HepG2 (cell line): ENCODE measurements around the gene SLC2A11. TPM values are rescaled to one million over a fixed set of nuclear protein-coding genes. Genes with fewer than 3 reads are reported as not detected.

Experiments used
- ATAC-seq: fragments of 200-7000 bp; cut with Tn5 transposase; 3 replicates; pipeline ENCODE4 v1.9.1; 2020; ENCODE audit warnings: mild to moderate bottlenecking, moderate library complexity
- BruUV-seq: library from RNA; stranded (reverse); fragments of 400-500 nt; replicated peaks from 2 replicates; lab custom pipeline; 2021; lab: Mats Ljungman, UMichigan
- CTCF ChIA-PET: fragments of 300-600 bp; formaldehyde crosslinking; extraction: SDS; loops from one replicate; lab custom pipeline; 2021; ENCODE audit warnings: low total read pairs, inconsistent platforms, low intra/inter-chr PET ratio; lab: Yijun Ruan, JAX
- POLR2A ChIA-PET: fragments of 350-600 bp; sonication (Branson Sonifier 250); formaldehyde crosslinking; loops from one replicate; lab custom pipeline; 2020; ENCODE audit warnings: antibody characterized with exemption, inconsistent platforms; lab: Yijun Ruan, JAX
- DNase-seq: peaks from one replicate; pipeline ENCODE4 v3.0.0-alpha.2; 2015; ENCODE audit warnings: low spot score
- FAIRE-seq: peaks from 3 replicates; lab custom pipeline; 2011; peaks lifted over from hg19 to GRCh38; lab: Jason Lieb, UNC
- H2AFZ ChIP-seq: one replicate; pipeline ENCODE4 v1.6.1; 2011; ENCODE audit warnings: low read length, inconsistent platforms
- H3K27ac ChIP-seq: fragments of 300-600 bp; 3 replicates; pipeline ENCODE4 v1.8.0; 2011; ENCODE audit warnings: mixed run types, mild to moderate bottlenecking, mixed read lengths, low read length, inconsistent platforms; ENCODE audit not compliant: insufficient read depth; ENCODE audit errors: extremely low read length
- H3K27me3 ChIP-seq, 2 experiments: fragments of 200-600 bp in 1 of 2; 2 replicates in 1 of 2; 3 replicates in 1 of 2; pipeline versions ENCODE4 v1.6.0 to v1.8.0; 2011; ENCODE audit warnings: low read length in 2 of 2, mild to moderate bottlenecking in 2 of 2, moderate library complexity in 2 of 2, inconsistent platforms in 1 of 2; ENCODE audit not compliant: insufficient read depth in 2 of 2, control insufficient read depth in 1 of 2
- H3K36me3 ChIP-seq, 2 experiments: fragments of 200-600 bp in 1 of 2; replicated peaks in 1 of 2; 2 replicates in 1 of 2; 3 replicates in 1 of 2; pipeline versions ENCODE4 v1.5.1 to v1.8.0; 2011; ENCODE audit warnings: low read length in 2 of 2, inconsistent platforms in 1 of 2; ENCODE audit not compliant: insufficient read depth in 2 of 2, control insufficient read depth in 1 of 2
- H3K4me1 ChIP-seq: 2 replicates; pipeline ENCODE4 v1.5.1; 2012; ENCODE audit warnings: low read length, inconsistent platforms; ENCODE audit not compliant: insufficient read depth
- H3K4me2 ChIP-seq: 2 replicates; pipeline ENCODE4 v1.6.0; 2011; ENCODE audit warnings: low read depth, low read length, inconsistent platforms
- H3K4me3 ChIP-seq, 3 experiments: fragments of 200-600 bp in 1 of 3; sonication (generic), shearing (Covaris generic) in 1 of 3; replicated peaks in 1 of 3; 2 replicates each; pipeline ENCODE4 v1.5.1; 2011 to 2016; ENCODE audit warnings: low read length in 3 of 3, inconsistent platforms in 2 of 3, low read depth in 2 of 3, mild to moderate bottlenecking in 2 of 3, control low read depth in 1 of 3, mixed read lengths in 1 of 3; ENCODE audit not compliant: insufficient read depth in 1 of 3
- H3K79me2 ChIP-seq: one replicate; pipeline ENCODE4 v1.6.1; 2011; ENCODE audit warnings: low read length, inconsistent platforms; ENCODE audit not compliant: insufficient read depth
- H3K9ac ChIP-seq: 2 replicates; pipeline ENCODE4 v1.6.0; 2011; ENCODE audit warnings: mild to moderate bottlenecking, low read depth, low read length, inconsistent platforms; ENCODE audit not compliant: insufficient read depth
- H3K9me3 ChIP-seq: 2 replicates; pipeline ENCODE4 v1.5.1; 2012; ENCODE audit warnings: mild to moderate bottlenecking, low read length
- H4K20me1 ChIP-seq: 2 replicates; pipeline ENCODE4 v1.6.0; 2011; ENCODE audit warnings: inconsistent platforms, mild to moderate bottlenecking, low read length, moderate library complexity; ENCODE audit not compliant: insufficient read depth
- BRCA1 ChIP-seq: sonication (generic); formaldehyde crosslinking; IDR thresholded peaks from 2 replicates; pipeline ENCODE4 v1.4.0; 2020; ENCODE audit warnings: missing genetic modification reagents
- CEBPG ChIP-seq: IDR thresholded peaks from 2 replicates; pipeline ENCODE4 v1.6.1; 2016
- FOSL2 ChIP-seq: sonication (generic); formaldehyde crosslinking; IDR thresholded peaks from 2 replicates; pipeline ENCODE4 v1.4.0; 2020; ENCODE audit warnings: missing genetic modification reagents
- FOXO4 ChIP-seq: sonication (generic); formaldehyde crosslinking; conservative IDR thresholded peaks from 2 replicates; pipeline ENCODE4 v1.8.1; 2023; ENCODE audit warnings: missing genetic modification reagents
- FUBP1 ChIP-seq: sonication (generic); formaldehyde crosslinking; IDR thresholded peaks from 2 replicates; pipeline ENCODE4 v1.5.1; 2020; ENCODE audit warnings: missing genetic modification reagents, mild to moderate bottlenecking, borderline replicate concordance
- IRX3 ChIP-seq: sonication (generic); formaldehyde crosslinking; IDR thresholded peaks from 2 replicates; pipeline ENCODE4 v1.8.1; 2023; ENCODE audit warnings: mild to moderate bottlenecking, low read depth, missing genetic modification reagents, borderline replicate concordance
- NFIC ChIP-seq: IDR thresholded peaks from 2 replicates; pipeline ENCODE4 v1.6.1; 2012; ENCODE audit warnings: mild to moderate bottlenecking, low read length, inconsistent platforms
- PLSCR1 ChIP-seq: sonication (generic); formaldehyde crosslinking; IDR thresholded peaks from 2 replicates; pipeline ENCODE4 v1.5.0; 2020; ENCODE audit warnings: missing genetic modification reagents, mild to moderate bottlenecking, borderline replicate concordance
- ZBTB7A ChIP-seq: sonication (generic); formaldehyde crosslinking; IDR thresholded peaks from 2 replicates; pipeline ENCODE4 v1.8.0; 2022; ENCODE audit warnings: mild to moderate bottlenecking, missing genetic modification reagents
- ZFP82 ChIP-seq: sonication (generic); formaldehyde crosslinking; IDR thresholded peaks from 2 replicates; pipeline ENCODE4 v1.5.1; 2020; ENCODE audit warnings: mild to moderate bottlenecking, missing genetic modification reagents, borderline replicate concordance
- ZNF232 ChIP-seq: sonication (generic); formaldehyde crosslinking; IDR thresholded peaks from 2 replicates; pipeline ENCODE4 v1.4.0; 2020; ENCODE audit warnings: missing genetic modification reagents, borderline replicate concordance
- ZNF24 ChIP-seq: fragments of 450-650 bp; IDR thresholded peaks from 2 replicates; pipeline ENCODE4 v1.6.1; 2017; ENCODE audit warnings: antibody characterized with exemption, mild to moderate bottlenecking
- ZNF850 ChIP-seq: sonication (generic); formaldehyde crosslinking; conservative IDR thresholded peaks from 2 replicates; pipeline ENCODE4 v1.9.0; 2021; ENCODE audit warnings: mild to moderate bottlenecking, missing genetic modification reagents
- ZSCAN21 ChIP-seq: sonication (generic); formaldehyde crosslinking; IDR thresholded peaks from 2 replicates; pipeline ENCODE4 v1.8.0; 2022; ENCODE audit warnings: mild to moderate bottlenecking, missing genetic modification reagents, moderate library complexity, borderline replicate concordance
- WGBS: methylation state at CpG from one replicate; pipeline ENCODE4 v1.1.6; 2017; ENCODE audit warnings: low lambda C conversion rate; 5-methylcytosine and 5-hydroxymethylcytosine counted together
- in situ Hi-C: cut with HindIII; loops from 2 replicates; pipeline ENCODE4 v1.10.0; 2017; ENCODE audit warnings: low pct_unique_long_range_greater_than_20kb; ENCODE audit not compliant: extremely low pct_ligation_motif_present
- intact Hi-C: fragments of 100-400 bp; cut with micrococcal nuclease; formaldehyde crosslinking; loops from one replicate; pipeline ENCODE4 v1.10.0; 2022; ENCODE audit not compliant: unreplicated experiment
- polyA plus RNA-seq, 8 experiments: library from polyadenylated mRNA; depleted of rRNA in 3 of 8; stranded (reverse) in 7 of 8; unstranded in 1 of 8; fragments of >200 nt; fragmentation: Illumina TruSeq in 4 of 8; extraction: Trizol in 4 of 8; gene quantifications; 2 replicates each; pipeline versions ENCODE4 v1.2.1 to v1.2.3, GENCODE V29; 2011 to 2016; ENCODE audit warnings: low read depth in 4 of 8, missing spikeins in 1 of 8, mixed read lengths in 1 of 8; ENCODE audit not compliant: insufficient read depth in 1 of 8
- total RNA-seq, 5 experiments: library from RNA; depleted of rRNA; stranded (reverse); fragments of >200 nt; fragmentation: Illumina TruSeq; extraction: Trizol; gene quantifications; 2 replicates each; pipeline ENCODE4 v1.2.3, GENCODE V29; 2016; ENCODE audit warnings: low read depth in 1 of 5
- TF ChIP-seq, protein P1 (sequence below): sonication (generic); formaldehyde crosslinking; IDR thresholded peaks from 2 replicates; pipeline ENCODE4 v1.5.0; 2020; ENCODE audit warnings: missing genetic modification reagents

Gene SLC2A11
- total and polyA plus RNA-seq, 2 of the 13 experiments (the other 11 are each of a cell fraction or from before 2014, with no cell fraction given): 15.2 to 15.4 TPM

GRCh38 chr22:23893121-23893944, 35.7 kb downstream of the SLC2A11 start:
- intact Hi-C loops (no loop called here), in situ Hi-C loops (no loop called here)
- BruUV-seq: TSS peak; percentile 70
- H3K9me3 ChIP-seq: no peaks in the 10 kb centered on the region
- FAIRE-seq (no peak), ATAC-seq (no peak), DNase-seq (no peak)
- no peaks in the 10 kb centered on the region; a peak in 1 of 5 replicates for H3K27me3 ChIP-seq
- H3K4me3 ChIP-seq: peak overlapping the region; percentile 78 to 86 (median 85)
- H3K79me2 ChIP-seq: peaks cover 16% of the 10 kb centered on the region
- peak overlapping the region; percentile 96 for H3K27ac ChIP-seq
- H3K4me1 ChIP-seq: peaks cover 55% of the 10 kb centered on the region
- H3K36me3 ChIP-seq: peaks cover 5 to 17% of the 10 kb centered on the region in 2 experiments; a peak in 4 of 5 replicates
- H3K9ac ChIP-seq: peak overlapping the region; percentile 87
- POLR2A ChIA-PET: interaction anchor here (0.9 to 2.6 kb wide), 15 partner anchors 8 to 288 kb away, joined by 3 to 84 read pairs (median 5); partner anchors contain the start of genes CHCHD10, SLC2A11 and SUSD2
- no peak overlapping the region for H2AFZ ChIP-seq
- H4K20me1 ChIP-seq: peaks cover 14% of the 10 kb centered on the region; the same call in 1 of the 2 replicates
- H3K4me2 ChIP-seq: peak overlapping the region; percentile 99
- 28% methylated on average over 7 of the region's 11 CpGs for WGBS
- CTCF ChIA-PET: interaction anchor here (1.4 kb wide), 1 partner anchor 32 kb away, joined by 7 read pairs; no protein-coding TSS in a partner anchor
- TF ChIP-seq, protein P1, sequence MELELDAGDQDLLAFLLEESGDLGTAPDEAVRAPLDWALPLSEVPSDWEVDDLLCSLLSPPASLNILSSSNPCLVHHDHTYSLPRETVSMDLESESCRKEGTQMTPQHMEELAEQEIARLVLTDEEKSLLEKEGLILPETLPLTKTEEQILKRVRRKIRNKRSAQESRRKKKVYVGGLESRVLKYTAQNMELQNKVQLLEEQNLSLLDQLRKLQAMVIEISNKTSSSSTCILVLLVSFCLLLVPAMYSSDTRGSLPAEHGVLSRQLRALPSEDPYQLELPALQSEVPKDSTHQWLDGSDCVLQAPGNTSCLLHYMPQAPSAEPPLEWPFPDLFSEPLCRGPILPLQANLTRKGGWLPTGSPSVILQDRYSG (CRISPR knock-in tag): 0 out of 2 replicates have a peak, but pooled peaks have one; percentile 6
- TF ChIP-seq FUBP1 (CRISPR knock-in tag) (0 out of 2 replicates have a peak, but pooled peaks have one; percentile 27), ZSCAN21 (CRISPR knock-in tag) (0 out of 2 replicates have a peak, but pooled peaks have one; percentile 5), CEBPG (no peak), FOSL2 (CRISPR knock-in tag) (no peak), ZNF850 (CRISPR knock-in tag) (0 out of 2 replicates have a peak, but pooled peaks have one; percentile 86), FOXO4 (CRISPR knock-in tag) (peak; percentile 87; the same call in 1 of the 2 replicates), NFIC (no peak), ZFP82 (CRISPR knock-in tag) (peak; percentile 88; the same call in 1 of the 2 replicates), ZBTB7A (CRISPR knock-in tag) (0 out of 2 replicates have a peak, but pooled peaks have one; percentile 3), PLSCR1 (CRISPR knock-in tag) (0 out of 2 replicates have a peak, but pooled peaks have one; percentile 2), IRX3 (CRISPR knock-in tag) (no peak), BRCA1 (CRISPR knock-in tag) (0 out of 2 replicates have a peak, but pooled peaks have one; percentile 18), ZNF24 (peak; percentile 86), ZNF232 (CRISPR knock-in tag) (0 out of 2 replicates have a peak, but pooled peaks have one; percentile 5)
